ENCODE measurements around the gene MIP.

The MIP gene

DNA sequence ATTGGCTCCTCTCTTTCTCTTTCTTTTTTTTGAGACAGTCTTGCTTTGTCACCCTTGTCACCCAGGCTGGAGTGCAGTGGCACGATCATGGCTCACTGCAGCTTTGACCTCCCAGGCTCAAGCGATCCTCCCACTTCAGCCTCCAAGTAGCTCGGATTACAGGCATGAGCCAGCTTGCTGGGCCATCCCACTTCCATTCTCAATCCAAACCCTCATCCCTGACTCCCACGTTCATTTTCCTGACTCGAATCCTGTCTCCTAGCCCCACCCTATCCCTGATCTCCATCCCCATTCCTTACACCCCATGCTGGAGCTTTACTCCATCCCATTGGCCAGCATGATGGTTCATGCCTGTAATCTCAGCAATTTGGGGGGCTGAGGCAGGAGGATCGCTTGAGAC, 21.7 kb upstream of the MIP start:
- Histone ChIP-seq H3K27me3 (ENCODE audit: control insufficient read depth, low read length) (no peaks in the 10 kb centered on the region), H3K9me2 (replicated peaks; ENCODE audit: control insufficient read depth, low read length) (no peaks in the 10 kb centered on the region), H3K79me2 (ENCODE audit: control insufficient read depth, low read length) (peaks cover 9% of the 10 kb centered on the region), H4K20me1 (ENCODE audit: control insufficient read depth, insufficient read depth, low read depth, low read length) (no peaks in the 10 kb centered on the region), H3F3A (ENCODE audit: control insufficient read depth, insufficient read depth) (no peaks in the 10 kb centered on the region), H3K4me3 (ENCODE audit: low read length) (no peak overlapping the region), H3K4me2 (ENCODE audit: low read length) (no peak overlapping the region), H3K27ac (ENCODE audit: low read depth, low read length) (no peak overlapping the region), H3K4me1 (ENCODE audit: control insufficient read depth, low read length) (peaks cover 16% of the 10 kb centered on the region), H3K36me3 (ENCODE audit: control insufficient read depth, low read length) (peaks cover 16% of the 10 kb centered on the region), H3K9me3 (ENCODE audit: control insufficient read depth, insufficient read depth, low read length) (no peaks in the 10 kb centered on the region)
- TF ChIP-seq EZH2phosphoT487 (IDR thresholded peaks at IDR 0.05; ENCODE audit: borderline replicate concordance, low read length) = no peak
- TF ChIP-seq, protein P1, sequence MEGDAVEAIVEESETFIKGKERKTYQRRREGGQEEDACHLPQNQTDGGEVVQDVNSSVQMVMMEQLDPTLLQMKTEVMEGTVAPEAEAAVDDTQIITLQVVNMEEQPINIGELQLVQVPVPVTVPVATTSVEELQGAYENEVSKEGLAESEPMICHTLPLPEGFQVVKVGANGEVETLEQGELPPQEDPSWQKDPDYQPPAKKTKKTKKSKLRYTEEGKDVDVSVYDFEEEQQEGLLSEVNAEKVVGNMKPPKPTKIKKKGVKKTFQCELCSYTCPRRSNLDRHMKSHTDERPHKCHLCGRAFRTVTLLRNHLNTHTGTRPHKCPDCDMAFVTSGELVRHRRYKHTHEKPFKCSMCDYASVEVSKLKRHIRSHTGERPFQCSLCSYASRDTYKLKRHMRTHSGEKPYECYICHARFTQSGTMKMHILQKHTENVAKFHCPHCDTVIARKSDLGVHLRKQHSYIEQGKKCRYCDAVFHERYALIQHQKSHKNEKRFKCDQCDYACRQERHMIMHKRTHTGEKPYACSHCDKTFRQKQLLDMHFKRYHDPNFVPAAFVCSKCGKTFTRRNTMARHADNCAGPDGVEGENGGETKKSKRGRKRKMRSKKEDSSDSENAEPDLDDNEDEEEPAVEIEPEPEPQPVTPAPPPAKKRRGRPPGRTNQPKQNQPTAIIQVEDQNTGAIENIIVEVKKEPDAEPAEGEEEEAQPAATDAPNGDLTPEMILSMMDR (IDR thresholded peaks at IDR 0.05; ENCODE audit: low read depth, low read length, poor library complexity, severe bottlenecking) = no peak

DNA sequence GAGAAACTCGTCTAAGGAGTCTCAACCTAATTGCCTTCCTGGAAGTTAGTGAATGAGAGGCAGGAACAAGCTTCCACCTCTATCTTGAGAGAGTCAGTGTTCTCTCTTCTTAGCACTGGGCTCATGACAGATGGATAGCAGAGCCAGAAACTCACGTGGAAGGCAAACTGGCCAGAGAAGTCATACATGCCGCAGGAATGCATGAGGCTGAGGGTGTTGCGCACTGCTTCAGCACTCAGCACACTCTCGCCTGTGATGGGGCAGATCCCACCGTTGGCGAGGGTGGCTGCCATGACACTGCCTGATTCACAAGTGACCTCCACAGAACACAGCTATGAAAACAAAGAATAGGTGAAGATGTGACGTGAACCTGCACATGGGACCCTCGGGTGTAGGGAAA, 19.9 kb upstream of the MIP start:
- no peaks in the 10 kb centered on the region for H3F3A ChIP-seq (ENCODE audit: control insufficient read depth, insufficient read depth)
- H3K9me2 ChIP-seq (replicated peaks; ENCODE audit: control insufficient read depth, low read length) = no peaks in the 10 kb centered on the region
- H3K4me1 ChIP-seq (ENCODE audit: control insufficient read depth, low read length) = peaks cover 30% of the 10 kb centered on the region
- no peaks in the 10 kb centered on the region for H3K27me3 ChIP-seq (ENCODE audit: control insufficient read depth, low read length)
- H4K20me1 ChIP-seq (ENCODE audit: control insufficient read depth, insufficient read depth, low read depth, low read length) = no peaks in the 10 kb centered on the region
- TF ChIP-seq, protein P1 (IDR thresholded peaks at IDR 0.05; ENCODE audit: low read depth, low read length, poor library complexity, severe bottlenecking) = no peak
- TF ChIP-seq EZH2phosphoT487 (IDR thresholded peaks at IDR 0.05; ENCODE audit: borderline replicate concordance, low read length) = no peak
- peaks cover 34% of the 10 kb centered on the region for H3K36me3 ChIP-seq (ENCODE audit: control insufficient read depth, low read length)
- no peak overlapping the region for H3K4me2 ChIP-seq (ENCODE audit: low read length)
- H3K9me3 ChIP-seq (ENCODE audit: control insufficient read depth, insufficient read depth, low read length) = no peaks in the 10 kb centered on the region
- peaks cover 27% of the 10 kb centered on the region for H3K79me2 ChIP-seq (ENCODE audit: control insufficient read depth, low read length)
- no peak overlapping the region for H3K4me3 ChIP-seq (ENCODE audit: low read length)
- no peak overlapping the region for H3K27ac ChIP-seq (ENCODE audit: low read depth, low read length)

DNA sequence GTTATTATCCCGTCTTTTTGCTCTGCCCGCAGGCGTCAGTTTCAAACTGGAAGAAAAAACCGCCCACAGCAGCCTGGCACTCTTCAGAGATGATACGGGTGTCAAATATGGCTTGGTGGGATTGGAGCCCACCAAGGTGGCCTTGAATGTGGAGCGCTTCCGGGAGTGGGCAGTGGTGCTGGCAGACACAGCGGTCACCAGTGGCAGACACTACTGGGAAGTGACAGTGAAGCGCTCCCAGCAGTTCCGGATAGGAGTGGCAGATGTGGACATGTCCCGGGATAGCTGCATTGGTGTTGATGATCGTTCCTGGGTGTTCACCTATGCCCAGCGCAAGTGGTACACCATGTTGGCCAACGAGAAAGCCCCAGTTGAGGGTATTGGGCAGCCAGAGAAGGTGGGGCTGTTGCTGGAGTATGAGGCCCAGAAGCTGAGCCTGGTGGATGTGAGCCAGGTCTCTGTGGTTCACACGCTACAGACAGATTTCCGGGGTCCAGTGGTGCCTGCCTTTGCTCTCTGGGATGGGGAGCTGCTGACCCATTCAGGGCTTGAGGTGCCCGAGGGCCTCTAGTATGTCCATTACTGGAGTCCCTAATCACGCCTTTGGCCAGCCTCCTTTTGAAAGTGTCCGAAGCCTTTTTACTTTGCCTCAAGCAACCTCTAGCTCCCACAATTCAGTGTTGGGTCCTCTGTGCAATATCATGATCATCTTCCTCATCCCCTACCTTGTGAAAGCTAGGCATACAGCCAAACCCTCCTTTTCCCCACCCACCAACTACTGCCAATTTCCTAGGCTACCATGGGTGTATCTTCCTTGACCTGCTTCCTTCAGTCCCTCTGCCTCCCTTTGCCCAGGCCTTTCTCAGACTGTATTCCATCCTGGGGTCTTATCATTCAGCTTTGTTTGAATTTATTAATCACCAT, 14.8 kb upstream of the MIP start:
- Histone ChIP-seq H3K27ac (ENCODE audit: low read depth, low read length) (peak overlapping the region; percentile 61), H3K79me2 (ENCODE audit: control insufficient read depth, low read length) (peaks cover 37% of the 10 kb centered on the region)
- no peak for TF ChIP-seq EZH2phosphoT487 (IDR thresholded peaks at IDR 0.05; ENCODE audit: borderline replicate concordance, low read length)
- TF ChIP-seq, protein P1 (IDR thresholded peaks at IDR 0.05; ENCODE audit: low read depth, low read length, poor library complexity, severe bottlenecking) = no peak

More for the DNA sequence above, 14.8 kb upstream of the MIP start:
- Histone ChIP-seq H3K4me2 (ENCODE audit: low read length) (peak overlapping the region; percentile 92), H3K9me2 (replicated peaks; ENCODE audit: control insufficient read depth, low read length) (no peaks in the 10 kb centered on the region), H3K4me3 (ENCODE audit: low read length) (peak overlapping the region; percentile 93), H3K27me3 (ENCODE audit: control insufficient read depth, low read length) (no peaks in the 10 kb centered on the region), H4K20me1 (ENCODE audit: control insufficient read depth, insufficient read depth, low read depth, low read length) (no peaks in the 10 kb centered on the region), H3K4me1 (ENCODE audit: control insufficient read depth, low read length) (peaks cover 40% of the 10 kb centered on the region), H3K36me3 (ENCODE audit: control insufficient read depth, low read length) (peaks cover 43% of the 10 kb centered on the region), H3K9me3 (ENCODE audit: control insufficient read depth, insufficient read depth, low read length) (no peaks in the 10 kb centered on the region), H3F3A (ENCODE audit: control insufficient read depth, insufficient read depth) (peaks cover 5% of the 10 kb centered on the region; the same call in 1 of the 2 replicates)
